Esophagus squamous epithelium (tissue), 4 donors: Measurements from ENCODE around the gene S100B.

Source experiments
- CTCF ChIP-seq, 6 experiments: fragments of 450-650 bp in 4 of 6; fragments of 200-600 bp in 2 of 6; sonication (generic) in 2 of 6; IDR thresholded peaks; one replicate each; pipeline ENCODE4 v1.5.1; 2016 to 2019; ENCODE audit warnings: antibody characterized with exemption in 6 of 6, mild to moderate bottlenecking in 4 of 6, moderate library complexity in 4 of 6
- POLR2A ChIP-seq, 4 donors: fragments of 450-650 bp; IDR thresholded peaks; one replicate each; pipeline ENCODE4 v1.6.1; 2017; ENCODE audit warnings: antibody characterized with exemption in 4 of 4, mild to moderate bottlenecking in 4 of 4, moderate library complexity in 3 of 4

DNA sequence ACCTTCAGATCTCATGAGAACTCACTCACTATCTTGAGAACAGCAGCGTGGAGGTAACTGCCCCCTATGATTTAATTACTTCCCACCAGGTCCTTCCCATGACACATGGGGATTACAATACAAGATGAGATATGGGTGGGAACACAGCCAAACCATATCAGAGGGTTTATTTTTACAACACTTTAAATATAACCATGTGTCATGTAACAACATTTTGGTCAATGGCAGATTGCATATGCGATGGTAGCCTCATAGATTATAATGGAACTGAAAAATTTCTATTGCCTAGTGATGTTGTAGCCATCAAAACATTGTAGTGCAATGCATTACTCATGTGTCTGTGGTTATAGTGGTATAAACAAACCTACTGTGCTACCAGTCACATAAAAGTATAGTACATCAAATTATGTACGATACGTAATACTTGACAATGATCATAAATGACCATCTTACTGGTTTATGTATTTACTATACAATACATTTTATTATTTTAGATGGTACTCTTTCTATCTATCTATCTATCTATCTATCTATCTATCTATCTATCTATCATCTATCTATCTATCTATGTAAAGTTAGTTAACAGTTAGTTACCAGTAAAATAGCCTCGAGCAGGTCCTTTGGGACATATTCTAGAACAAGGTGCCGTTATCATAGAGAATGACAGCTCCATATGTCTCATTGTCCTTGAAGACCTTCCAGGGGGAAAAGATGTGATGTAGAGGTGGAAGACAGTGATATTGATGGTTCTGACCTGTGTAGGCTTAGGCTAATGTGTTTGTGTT is 12.6 kb upstream of the S100B start:
- TF ChIP-seq CTCF (IDR thresholded peaks at IDR 0.05) (no peak), POLR2A (IDR thresholded peaks at IDR 0.05) (no peak)
